SK-N-SH (cell line): ENCODE data around the gene GTF2F2. TPM values are rescaled to one million over a fixed set of nuclear protein-coding genes. Genes with fewer than 3 reads are reported as not detected.

Experiments
- CTCF ChIA-PET: fragments of 300-600, 350-600 bp; formaldehyde crosslinking; extraction: SDS; loops from one replicate; lab custom pipeline; 2021; lab: Yijun Ruan, JAX
- POLR2A ChIA-PET: fragments of 350-600 bp; sonication (Branson Sonifier 250); formaldehyde crosslinking; extraction: SDS; loops from one replicate; lab custom pipeline; 2020; ENCODE audit warnings: antibody characterized with exemption, inconsistent platforms; lab: Yijun Ruan, JAX
- DNase-seq: peaks from one replicate; pipeline ENCODE4 v3.0.0; 2012
- H2AFZ ChIP-seq: fragments of 200-600 bp; sonication (generic); 2 replicates; pipeline ENCODE4 v1.8.1; 2016; ENCODE audit warnings: antibody characterized with exemption, mild to moderate bottlenecking, low read depth
- H3F3A ChIP-seq: fragments of 200-600 bp; sonication (generic); replicated peaks from 2 replicates; pipeline ENCODE3; 2016; ENCODE audit warnings: antibody characterized with exemption, mild to moderate bottlenecking; ENCODE audit not compliant: insufficient read depth
- H3K27ac ChIP-seq, 2 experiments: fragments of 200-500 bp in 1 of 2; fragments of 200-600 bp in 1 of 2; sonication (Bioruptor generic) in 1 of 2; sonication (generic), shearing (Covaris generic) in 1 of 2; 2 replicates each; pipeline versions ENCODE4 v1.5.1 to v1.6.1; 2014 to 2016; ENCODE audit warnings: low read depth in 2 of 2, inconsistent platforms in 1 of 2, low read length in 1 of 2, mild to moderate bottlenecking in 1 of 2, mixed read lengths in 1 of 2
- H3K27me3 ChIP-seq: fragments of 200-600 bp; sonication (generic), shearing (Covaris generic); 2 replicates; pipeline ENCODE4 v1.6.1; 2016; ENCODE audit warnings: mixed run types; ENCODE audit not compliant: insufficient read depth
- H3K36me3 ChIP-seq, 2 experiments: fragments of 200-500 bp in 1 of 2; fragments of 200-600 bp in 1 of 2; sonication (Bioruptor generic) in 1 of 2; sonication (generic) in 1 of 2; replicated peaks in 1 of 2; 2 replicates each; pipeline versions ENCODE3 to v1.5.1; 2014 to 2016; ENCODE audit warnings: low read length in 1 of 2, mild to moderate bottlenecking in 1 of 2; ENCODE audit not compliant: insufficient read depth in 2 of 2, control insufficient read depth in 1 of 2
- H3K4me1 ChIP-seq, 2 experiments: fragments of 200-500 bp in 1 of 2; fragments of 200-600 bp in 1 of 2; sonication (Bioruptor generic) in 1 of 2; sonication (generic), shearing (Covaris generic) in 1 of 2; 2 replicates each; pipeline versions ENCODE4 v1.5.1 to v1.6.1; 2014 to 2016; ENCODE audit warnings: low read depth in 1 of 2, low read length in 1 of 2, mixed run types in 1 of 2; ENCODE audit not compliant: insufficient read depth in 2 of 2, control insufficient read depth in 1 of 2
- H3K4me2 ChIP-seq: fragments of 200-600 bp; sonication (generic), shearing (Covaris generic); 2 replicates; pipeline ENCODE4 v1.6.1; 2017; ENCODE audit warnings: mixed run types
- H3K4me3 ChIP-seq, 2 experiments: fragments of 200-500 bp in 1 of 2; fragments of 200-600 bp in 1 of 2; sonication (Bioruptor generic) in 1 of 2; sonication (generic), shearing (Covaris generic) in 1 of 2; 2 replicates each; pipeline versions ENCODE4 v1.5.1 to v1.8.1; 2014 to 2016; ENCODE audit warnings: low read depth in 2 of 2, inconsistent platforms in 1 of 2, low read length in 1 of 2, mild to moderate bottlenecking in 1 of 2, mixed read lengths in 1 of 2, moderate library complexity in 1 of 2
- H3K79me2 ChIP-seq: fragments of 200-600 bp; sonication (generic); 2 replicates; pipeline ENCODE4 v1.8.1; 2017; ENCODE audit warnings: mild to moderate bottlenecking; ENCODE audit not compliant: insufficient read depth
- H3K9ac ChIP-seq: fragments of 200-600 bp; sonication (generic); 2 replicates; pipeline ENCODE4 v1.6.1; 2017; ENCODE audit warnings: mixed run types
- H3K9me2 ChIP-seq: fragments of 200-600 bp; sonication (generic); 2 replicates; pipeline ENCODE4 v1.6.1; 2017; ENCODE audit warnings: mixed run types
- H3K9me3 ChIP-seq: fragments of 200-600 bp; sonication (generic); 2 replicates; pipeline ENCODE4 v1.6.1; 2017; ENCODE audit warnings: mixed run types, mild to moderate bottlenecking, moderate library complexity
- H4K20me1 ChIP-seq: fragments of 200-600 bp; sonication (generic); 2 replicates; pipeline ENCODE4 v1.6.1; 2017; ENCODE audit warnings: mild to moderate bottlenecking, mixed run types; ENCODE audit not compliant: insufficient read depth
- EP300 ChIP-seq, 2 experiments: IDR thresholded peaks; 2 replicates each; pipeline versions ENCODE4 v1.4.0 to v1.6.1; 2012; ENCODE audit warnings: borderline replicate concordance in 1 of 2, low read depth in 1 of 2, low read length in 1 of 2
- FOSL2 ChIP-seq: IDR thresholded peaks from 2 replicates; pipeline ENCODE4 v1.4.0; 2012; ENCODE audit warnings: low read depth, mild to moderate bottlenecking, moderate library complexity, borderline replicate concordance
- FOXJ3 ChIP-seq: sonication (generic); formaldehyde crosslinking; IDR thresholded peaks from 2 replicates; pipeline ENCODE4 v1.5.1; 2020; ENCODE audit warnings: mild to moderate bottlenecking, missing genetic modification reagents
- FOXM1 ChIP-seq: IDR thresholded peaks from 2 replicates; pipeline ENCODE4 v1.4.0; 2012; ENCODE audit warnings: low read depth, mild to moderate bottlenecking
- GABPA ChIP-seq: IDR thresholded peaks from 2 replicates; pipeline ENCODE4 v1.4.0; 2012; ENCODE audit warnings: low read depth, mild to moderate bottlenecking
- IRF3 ChIP-seq: fragments of 150-350 bp; IDR thresholded peaks from 2 replicates; pipeline ENCODE4 v1.6.1; 2016; ENCODE audit warnings: mild to moderate bottlenecking, low read depth, low read length
- JUND ChIP-seq: IDR thresholded peaks from 2 replicates; pipeline ENCODE4 v1.4.0; 2012
- NFIC ChIP-seq: IDR thresholded peaks from 2 replicates; pipeline ENCODE4 v1.4.0; 2012; ENCODE audit warnings: borderline replicate concordance
- NRF1 ChIP-seq: IDR thresholded peaks from 2 replicates; pipeline ENCODE4 v1.6.1; 2012; ENCODE audit warnings: low read depth, mild to moderate bottlenecking, low read length
- RFX5 ChIP-seq: IDR thresholded peaks from 2 replicates; pipeline ENCODE4 v1.6.1; 2012; ENCODE audit warnings: mild to moderate bottlenecking, improper control_type of control experiment, low read length
- TCF12 ChIP-seq: IDR thresholded peaks from 2 replicates; pipeline ENCODE4 v1.4.0; 2012
- YY1 ChIP-seq: IDR thresholded peaks from 2 replicates; pipeline ENCODE4 v1.4.0; 2012; ENCODE audit warnings: low read depth, mild to moderate bottlenecking
- WGBS: methylation state at CpG from one replicate; pipeline ENCODE4 v1.1.6; 2017; ENCODE audit warnings: low lambda C conversion rate; 5-methylcytosine and 5-hydroxymethylcytosine counted together
- polyA plus RNA-seq, 3 experiments: library from polyadenylated mRNA; depleted of rRNA; stranded (reverse); fragments of >200 nt; gene quantifications; 2 replicates each; pipeline ENCODE4 v1.2.3, GENCODE V29; 2012
- TF ChIP-seq, protein P1 (sequence below): IDR thresholded peaks from 2 replicates; pipeline ENCODE4; 2012
- TF ChIP-seq, protein P2 (sequence below): fragments of 200-600 bp; sonication (generic); IDR thresholded peaks from 2 replicates; pipeline ENCODE4 v1.6.1; 2017; ENCODE audit warnings: antibody characterized with exemption, mild to moderate bottlenecking, moderate library complexity
- TF ChIP-seq, protein P3 (sequence below): IDR thresholded peaks from 2 replicates; pipeline ENCODE4 v1.6.1; 2012; ENCODE audit warnings: mild to moderate bottlenecking, low read depth, low read length, moderate library complexity
- TF ChIP-seq, protein P4 (sequence below): IDR thresholded peaks from 2 replicates; pipeline ENCODE4 v1.4.0; 2012; ENCODE audit warnings: low read depth

The GTF2F2 gene
- polyA plus RNA-seq, 1 of the 3 experiments (the other 2 are of a cell fraction) = 24.2 TPM

DNA sequence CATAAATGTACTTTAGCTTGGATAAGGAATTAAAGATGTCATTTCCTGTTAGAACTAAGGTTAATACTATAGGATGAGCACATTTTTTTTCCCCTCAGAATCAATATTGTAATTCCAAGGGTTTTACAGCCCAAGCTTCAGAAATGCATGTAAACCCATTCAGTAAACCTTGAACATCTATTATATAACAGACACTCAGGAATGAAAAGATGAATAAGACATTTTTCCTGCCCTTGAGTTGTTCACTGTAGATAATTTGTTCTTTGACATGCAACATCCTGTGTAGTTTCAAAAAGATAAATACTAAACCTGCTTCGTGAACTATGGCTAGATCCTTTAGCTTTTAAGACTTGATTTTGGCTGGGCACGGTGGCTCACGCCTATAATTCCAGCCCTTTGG is 102.2 kb downstream of the GTF2F2 start:
- no peaks in the 10 kb centered on the region for H4K20me1 ChIP-seq
- no peaks in the 10 kb centered on the region for H3K9me3 ChIP-seq
- H3K27ac ChIP-seq = no peak overlapping the region
- H3K27me3 ChIP-seq = no peaks in the 10 kb centered on the region
- TF ChIP-seq RFX5 (no peak), FOSL2 (no peak), NFIC (no peak), TCF12 (0 out of 2 replicates have a peak, but pooled peaks have one; percentile 7), EP300 (IDR thresholded peaks at IDR 0.05; ENCODE audit: borderline replicate concordance in 1 of 2, low read depth in 1 of 2, low read length in 1 of 2) (no peak)
- TF ChIP-seq, protein P1, sequence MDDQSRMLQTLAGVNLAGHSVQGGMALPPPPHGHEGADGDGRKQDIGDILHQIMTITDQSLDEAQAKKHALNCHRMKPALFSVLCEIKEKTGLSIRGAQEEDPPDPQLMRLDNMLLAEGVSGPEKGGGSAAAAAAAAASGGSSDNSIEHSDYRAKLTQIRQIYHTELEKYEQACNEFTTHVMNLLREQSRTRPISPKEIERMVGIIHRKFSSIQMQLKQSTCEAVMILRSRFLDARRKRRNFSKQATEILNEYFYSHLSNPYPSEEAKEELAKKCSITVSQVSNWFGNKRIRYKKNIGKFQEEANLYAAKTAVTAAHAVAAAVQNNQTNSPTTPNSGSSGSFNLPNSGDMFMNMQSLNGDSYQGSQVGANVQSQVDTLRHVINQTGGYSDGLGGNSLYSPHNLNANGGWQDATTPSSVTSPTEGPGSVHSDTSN = peak; percentile 24; the same call in 1 of the 2 replicates
- H3K9me2 ChIP-seq = no peaks in the 10 kb centered on the region
- no peak overlapping the region for H3K4me2 ChIP-seq
- no peak overlapping the region for H3K9ac ChIP-seq
- H3F3A ChIP-seq = peaks cover 23% of the 10 kb centered on the region
- WGBS = 100% methylated on average over 3 of the region's 3 CpGs
- ChIA-PET POLR2A (no interaction called here), CTCF (interaction anchor here (1.4 kb wide), 1 partner anchor 87 kb away, joined by 5 read pairs; no protein-coding TSS in a partner anchor)
- no peak overlapping the region for H2AFZ ChIP-seq
- peaks cover 16% of the 10 kb centered on the region; the same call in 1 of the 2 replicates for H3K79me2 ChIP-seq
- no peak for DNase-seq
- no peak overlapping the region for H3K4me3 ChIP-seq
- H3K4me1 ChIP-seq = peaks cover 3 to 28% of the 10 kb centered on the region in 2 experiments; a peak in 3 of 4 replicates
- H3K36me3 ChIP-seq = no peaks in the 10 kb centered on the region

GRCh38 chr13:45222919-45223318 is 102.6 kb downstream of the GTF2F2 start:
- peaks cover 3 to 28% of the 10 kb centered on the region in 2 experiments; a peak in 3 of 4 replicates for H3K4me1 ChIP-seq
- no peak for TF ChIP-seq YY1
- TF ChIP-seq, protein P2, sequence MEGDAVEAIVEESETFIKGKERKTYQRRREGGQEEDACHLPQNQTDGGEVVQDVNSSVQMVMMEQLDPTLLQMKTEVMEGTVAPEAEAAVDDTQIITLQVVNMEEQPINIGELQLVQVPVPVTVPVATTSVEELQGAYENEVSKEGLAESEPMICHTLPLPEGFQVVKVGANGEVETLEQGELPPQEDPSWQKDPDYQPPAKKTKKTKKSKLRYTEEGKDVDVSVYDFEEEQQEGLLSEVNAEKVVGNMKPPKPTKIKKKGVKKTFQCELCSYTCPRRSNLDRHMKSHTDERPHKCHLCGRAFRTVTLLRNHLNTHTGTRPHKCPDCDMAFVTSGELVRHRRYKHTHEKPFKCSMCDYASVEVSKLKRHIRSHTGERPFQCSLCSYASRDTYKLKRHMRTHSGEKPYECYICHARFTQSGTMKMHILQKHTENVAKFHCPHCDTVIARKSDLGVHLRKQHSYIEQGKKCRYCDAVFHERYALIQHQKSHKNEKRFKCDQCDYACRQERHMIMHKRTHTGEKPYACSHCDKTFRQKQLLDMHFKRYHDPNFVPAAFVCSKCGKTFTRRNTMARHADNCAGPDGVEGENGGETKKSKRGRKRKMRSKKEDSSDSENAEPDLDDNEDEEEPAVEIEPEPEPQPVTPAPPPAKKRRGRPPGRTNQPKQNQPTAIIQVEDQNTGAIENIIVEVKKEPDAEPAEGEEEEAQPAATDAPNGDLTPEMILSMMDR = no peak
- no peak for TF ChIP-seq FOXM1
- TF ChIP-seq NRF1 = no peak
- TF ChIP-seq, protein P3, sequence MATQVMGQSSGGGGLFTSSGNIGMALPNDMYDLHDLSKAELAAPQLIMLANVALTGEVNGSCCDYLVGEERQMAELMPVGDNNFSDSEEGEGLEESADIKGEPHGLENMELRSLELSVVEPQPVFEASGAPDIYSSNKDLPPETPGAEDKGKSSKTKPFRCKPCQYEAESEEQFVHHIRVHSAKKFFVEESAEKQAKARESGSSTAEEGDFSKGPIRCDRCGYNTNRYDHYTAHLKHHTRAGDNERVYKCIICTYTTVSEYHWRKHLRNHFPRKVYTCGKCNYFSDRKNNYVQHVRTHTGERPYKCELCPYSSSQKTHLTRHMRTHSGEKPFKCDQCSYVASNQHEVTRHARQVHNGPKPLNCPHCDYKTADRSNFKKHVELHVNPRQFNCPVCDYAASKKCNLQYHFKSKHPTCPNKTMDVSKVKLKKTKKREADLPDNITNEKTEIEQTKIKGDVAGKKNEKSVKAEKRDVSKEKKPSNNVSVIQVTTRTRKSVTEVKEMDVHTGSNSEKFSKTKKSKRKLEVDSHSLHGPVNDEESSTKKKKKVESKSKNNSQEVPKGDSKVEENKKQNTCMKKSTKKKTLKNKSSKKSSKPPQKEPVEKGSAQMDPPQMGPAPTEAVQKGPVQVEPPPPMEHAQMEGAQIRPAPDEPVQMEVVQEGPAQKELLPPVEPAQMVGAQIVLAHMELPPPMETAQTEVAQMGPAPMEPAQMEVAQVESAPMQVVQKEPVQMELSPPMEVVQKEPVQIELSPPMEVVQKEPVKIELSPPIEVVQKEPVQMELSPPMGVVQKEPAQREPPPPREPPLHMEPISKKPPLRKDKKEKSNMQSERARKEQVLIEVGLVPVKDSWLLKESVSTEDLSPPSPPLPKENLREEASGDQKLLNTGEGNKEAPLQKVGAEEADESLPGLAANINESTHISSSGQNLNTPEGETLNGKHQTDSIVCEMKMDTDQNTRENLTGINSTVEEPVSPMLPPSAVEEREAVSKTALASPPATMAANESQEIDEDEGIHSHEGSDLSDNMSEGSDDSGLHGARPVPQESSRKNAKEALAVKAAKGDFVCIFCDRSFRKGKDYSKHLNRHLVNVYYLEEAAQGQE = no peak
- no peak for TF ChIP-seq FOXJ3 (CRISPR knock-in tag)
- TF ChIP-seq, protein P4, sequence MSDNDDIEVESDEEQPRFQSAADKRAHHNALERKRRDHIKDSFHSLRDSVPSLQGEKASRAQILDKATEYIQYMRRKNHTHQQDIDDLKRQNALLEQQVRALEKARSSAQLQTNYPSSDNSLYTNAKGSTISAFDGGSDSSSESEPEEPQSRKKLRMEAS = no peak
- no peak for TF ChIP-seq FOSL2
- no peak for TF ChIP-seq GABPA
- no peak for TF ChIP-seq IRF3
- no peak for TF ChIP-seq JUND
- no peaks in the 10 kb centered on the region for H3K36me3 ChIP-seq
- ChIA-PET POLR2A (no interaction called here), CTCF (interaction anchor here (1.4 kb wide), 1 partner anchor 86 kb away, joined by 5 read pairs; no protein-coding TSS in a partner anchor)
- H3F3A ChIP-seq = peaks cover 20% of the 10 kb centered on the region
- H3K27ac ChIP-seq = no peak overlapping the region
- H3K9me3 ChIP-seq = no peaks in the 10 kb centered on the region
- no peak overlapping the region for H3K4me3 ChIP-seq
- no peaks in the 10 kb centered on the region for H3K9me2 ChIP-seq
- no peak overlapping the region for H3K4me2 ChIP-seq
- no peak for DNase-seq
- peaks cover 16% of the 10 kb centered on the region; the same call in 1 of the 2 replicates for H3K79me2 ChIP-seq
- whole genome bisulfite sequencing = 94% methylated on average over 1 of the region's 1 CpG
- H2AFZ ChIP-seq = no peak overlapping the region
- no peak overlapping the region for H3K9ac ChIP-seq
- H3K27me3 ChIP-seq = no peaks in the 10 kb centered on the region
- no peaks in the 10 kb centered on the region for H4K20me1 ChIP-seq
